ENCODE results near the gene SLC15A2. TPM values are rescaled to one million over a fixed set of nuclear protein-coding genes. Genes with fewer than 3 reads are reported as not detected.

The SLC15A2 gene
- polyA plus RNA-seq, 3 donors: 0.37 to 5.4 (median 0.62) TPM

DNA sequence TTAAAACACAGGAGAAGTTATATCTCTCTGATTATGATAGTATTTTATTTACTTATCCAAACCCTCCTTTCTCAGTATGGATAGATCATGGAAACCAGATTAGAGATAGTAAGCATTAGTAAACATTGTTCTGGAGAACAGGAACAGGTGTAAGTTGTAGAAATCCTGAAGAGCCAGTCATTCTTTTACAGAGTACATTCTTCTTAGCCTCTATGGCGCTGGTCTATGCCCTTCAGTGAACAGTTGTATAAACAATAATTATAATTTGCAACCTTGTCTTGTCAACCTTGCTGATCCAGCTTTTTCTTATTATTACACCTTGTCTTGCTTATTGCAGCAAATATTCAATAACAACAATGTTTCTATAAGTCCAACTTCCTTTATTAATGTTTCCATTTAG is 47.4 kb downstream of the SLC15A2 start:
- H3K4me3 Mint-ChIP-seq: no peak overlapping the region
- TF ChIP-seq, protein P1, sequence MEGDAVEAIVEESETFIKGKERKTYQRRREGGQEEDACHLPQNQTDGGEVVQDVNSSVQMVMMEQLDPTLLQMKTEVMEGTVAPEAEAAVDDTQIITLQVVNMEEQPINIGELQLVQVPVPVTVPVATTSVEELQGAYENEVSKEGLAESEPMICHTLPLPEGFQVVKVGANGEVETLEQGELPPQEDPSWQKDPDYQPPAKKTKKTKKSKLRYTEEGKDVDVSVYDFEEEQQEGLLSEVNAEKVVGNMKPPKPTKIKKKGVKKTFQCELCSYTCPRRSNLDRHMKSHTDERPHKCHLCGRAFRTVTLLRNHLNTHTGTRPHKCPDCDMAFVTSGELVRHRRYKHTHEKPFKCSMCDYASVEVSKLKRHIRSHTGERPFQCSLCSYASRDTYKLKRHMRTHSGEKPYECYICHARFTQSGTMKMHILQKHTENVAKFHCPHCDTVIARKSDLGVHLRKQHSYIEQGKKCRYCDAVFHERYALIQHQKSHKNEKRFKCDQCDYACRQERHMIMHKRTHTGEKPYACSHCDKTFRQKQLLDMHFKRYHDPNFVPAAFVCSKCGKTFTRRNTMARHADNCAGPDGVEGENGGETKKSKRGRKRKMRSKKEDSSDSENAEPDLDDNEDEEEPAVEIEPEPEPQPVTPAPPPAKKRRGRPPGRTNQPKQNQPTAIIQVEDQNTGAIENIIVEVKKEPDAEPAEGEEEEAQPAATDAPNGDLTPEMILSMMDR (IDR thresholded peaks at IDR 0.05): no peak
- H3K27me3 Mint-ChIP-seq (ENCODE audit: low read depth in 3 of 3): no peaks in the 10 kb centered on the region
- H2AFZ ChIP-seq (ENCODE audit: insufficient read depth, low read depth, low read length, poor library complexity, severe bottlenecking): no peak overlapping the region
- peaks cover 43 to 79% of the 10 kb centered on the region in 2 donors for H3K36me3 ChIP-seq (replicated peaks in 1 of 2; ENCODE audit: control insufficient read depth in 1 of 2, insufficient read depth in 2 of 2, low read length in 2 of 2)
- H4K20me1 ChIP-seq (ENCODE audit: insufficient read depth, low read length): no peaks in the 10 kb centered on the region
- no peak overlapping the region for H3K4me2 ChIP-seq (replicated peaks; ENCODE audit: extremely low read depth, low read length, poor library complexity, severe bottlenecking)
- H3K9ac ChIP-seq (ENCODE audit: insufficient read depth, low read length, poor library complexity, severe bottlenecking): no peak overlapping the region
- H3K4me1 Mint-ChIP-seq: no peaks in the 10 kb centered on the region
- no peak overlapping the region for H3K27ac Mint-ChIP-seq
- no peak for DNase-seq
- no peaks in the 10 kb centered on the region for H3K9me3 ChIP-seq (replicated peaks in 1 of 2; ENCODE audit: control insufficient read depth in 1 of 2, insufficient read depth in 1 of 2, low read length in 2 of 2)
- H3K79me2 ChIP-seq (ENCODE audit: insufficient read depth, low read length): no peaks in the 10 kb centered on the region
- peaks cover 50 to 51% of the 10 kb centered on the region in 2 donors for H3K36me3 Mint-ChIP-seq
- no peaks in the 10 kb centered on the region for H3K9me3 Mint-ChIP-seq
- intact Hi-C loops (cut with micrococcal nuclease): no loop called here
- H3K27me3 ChIP-seq (ENCODE audit: control insufficient read depth in 2 of 2, insufficient read depth in 2 of 2, low read length in 2 of 2): no peaks in the 10 kb centered on the region
- H3K4me3 ChIP-seq (replicated peaks in 1 of 3; ENCODE audit: low read depth in 2 of 3, low read length in 3 of 3): no peak overlapping the region
- H3K27ac ChIP-seq (ENCODE audit: low read depth in 1 of 2, low read length in 2 of 2): no peak overlapping the region
- no peaks in the 10 kb centered on the region for H3K4me1 ChIP-seq (ENCODE audit: control insufficient read depth in 1 of 2, insufficient read depth in 2 of 2, low read length in 2 of 2)
- WGBS (ENCODE audit: insufficient coverage): no CpG with 5 or more reads among the region's 1 CpG

DNA sequence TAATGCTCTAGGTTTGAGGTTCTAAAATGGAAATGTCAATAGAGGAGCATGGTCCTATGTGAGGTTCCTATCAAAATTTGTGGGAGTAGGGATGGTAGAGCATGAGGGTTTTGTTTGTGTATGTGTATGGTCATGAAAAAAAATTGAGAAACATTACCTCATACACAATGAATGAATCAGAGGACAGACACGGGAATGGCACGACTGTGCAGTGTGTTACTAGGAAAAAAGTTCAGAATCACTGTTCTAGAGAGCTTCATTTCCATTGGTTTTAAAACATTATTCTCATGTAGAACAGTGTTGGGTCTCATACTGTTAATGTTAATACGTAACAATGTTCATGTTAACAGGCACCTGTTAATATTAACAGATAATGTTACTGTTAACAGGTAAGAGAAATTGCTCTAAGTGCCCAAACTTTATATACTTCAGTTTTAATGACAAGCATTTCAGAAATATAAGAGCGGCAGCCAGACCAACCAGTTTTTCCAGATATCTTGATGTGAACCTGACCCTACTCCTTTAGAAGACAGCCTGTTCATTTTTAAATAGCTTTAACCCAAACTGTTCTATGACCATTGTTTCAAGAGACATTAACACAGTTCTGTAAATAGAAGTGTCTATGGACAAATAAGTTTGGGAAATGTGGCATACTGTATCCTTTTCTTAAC is 48.0 kb downstream of the SLC15A2 start:
- H3K27ac Mint-ChIP-seq: no peak overlapping the region
- H3K9me3 Mint-ChIP-seq: no peaks in the 10 kb centered on the region
- TF ChIP-seq, protein P1 (IDR thresholded peaks at IDR 0.05): no peak
- no peaks in the 10 kb centered on the region for H3K27me3 Mint-ChIP-seq (ENCODE audit: low read depth in 3 of 3)
- Histone ChIP-seq H3K9me3 (replicated peaks in 1 of 2; ENCODE audit: control insufficient read depth in 1 of 2, insufficient read depth in 1 of 2, low read length in 2 of 2) (no peaks in the 10 kb centered on the region), H3K36me3 (replicated peaks in 1 of 2; ENCODE audit: control insufficient read depth in 1 of 2, insufficient read depth in 2 of 2, low read length in 2 of 2) (peaks cover 43 to 86% of the 10 kb centered on the region in 2 donors), H3K79me2 (ENCODE audit: insufficient read depth, low read length) (no peaks in the 10 kb centered on the region), H3K4me2 (replicated peaks; ENCODE audit: extremely low read depth, low read length, poor library complexity, severe bottlenecking) (no peak overlapping the region), H3K4me1 (ENCODE audit: control insufficient read depth in 1 of 2, insufficient read depth in 2 of 2, low read length in 2 of 2) (no peaks in the 10 kb centered on the region), H3K27me3 (ENCODE audit: control insufficient read depth in 2 of 2, insufficient read depth in 2 of 2, low read length in 2 of 2) (no peaks in the 10 kb centered on the region), H3K9ac (ENCODE audit: insufficient read depth, low read length, poor library complexity, severe bottlenecking) (no peak overlapping the region), H3K27ac (ENCODE audit: low read depth in 1 of 2, low read length in 2 of 2) (no peak overlapping the region), H2AFZ (ENCODE audit: insufficient read depth, low read depth, low read length, poor library complexity, severe bottlenecking) (no peak overlapping the region), H3K4me3 (replicated peaks in 1 of 3; ENCODE audit: low read depth in 2 of 3, low read length in 3 of 3) (no peak overlapping the region), H4K20me1 (ENCODE audit: insufficient read depth, low read length) (no peaks in the 10 kb centered on the region)
- WGBS (ENCODE audit: insufficient coverage): no CpG with 5 or more reads among the region's 4 CpGs
- no peaks in the 10 kb centered on the region for H3K4me1 Mint-ChIP-seq
- intact Hi-C loops (cut with micrococcal nuclease): no loop called here
- H3K36me3 Mint-ChIP-seq: peaks cover 50 to 51% of the 10 kb centered on the region in 2 donors
- no peak for DNase-seq
- no peak overlapping the region for H3K4me3 Mint-ChIP-seq
